NCI-H2227 (cell line): ENCODE measurements around the gene SNX10.
"Not testable (repeated sequence)": the region's sequence is repeated elsewhere in the genome, so short reads cannot be mapped to it uniquely, and the experiment has no call there.

Experiments
- DNase-seq: peaks from one replicate; lab custom pipeline; 2025; ENCODE audit not compliant: unreplicated experiment; lab: John Stamatoyannopoulos, UW

The SNX10 gene, protein sequence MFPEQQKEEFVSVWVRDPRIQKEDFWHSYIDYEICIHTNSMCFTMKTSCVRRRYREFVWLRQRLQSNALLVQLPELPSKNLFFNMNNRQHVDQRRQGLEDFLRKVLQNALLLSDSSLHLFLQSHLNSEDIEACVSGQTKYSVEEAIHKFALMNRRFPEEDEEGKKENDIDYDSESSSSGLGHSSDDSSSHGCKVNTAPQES

GRCh38 chr7:26291699-26292538 lies at the start of gene SNX10:
TSS of gene SNX10 (plus strand) at chr7:26291862. CDS start at chr7:26346443, 54,581 bp downstream.
- DNase-seq: peak; percentile 81

GRCh38 chr7:26245150-26245549 lies 46.5 kb upstream of the SNX10 start:
- DNase-seq: no peak

GRCh38 chr7:26250239-26250638 lies 41.4 kb upstream of the SNX10 start:
- DNase-seq: no peak

DNA sequence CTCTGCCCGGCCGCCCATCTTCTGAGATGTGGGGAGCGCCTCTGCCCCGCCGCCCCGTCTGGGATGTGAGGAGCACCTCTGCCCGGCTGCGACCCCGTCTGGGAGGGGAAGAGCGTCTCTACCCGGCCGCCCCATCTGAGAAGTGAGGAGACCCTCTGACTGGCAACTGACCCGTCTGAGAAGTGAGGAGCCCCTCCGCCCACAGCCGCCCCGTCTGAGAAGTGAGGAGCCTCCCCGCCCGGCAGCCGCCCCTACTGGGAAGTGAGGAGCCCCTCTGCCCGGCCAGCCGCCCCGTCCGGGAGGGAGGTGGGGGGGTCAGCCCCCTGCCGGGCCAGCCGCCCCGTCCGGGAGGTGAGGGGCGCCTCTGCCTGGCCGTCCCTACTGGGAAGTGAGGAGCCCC lies 29.8 kb upstream of the SNX10 start:
- DNase-seq: not testable (repeated sequence)

GRCh38 chr7:26265065-26265464 lies 26.6 kb upstream of the SNX10 start:
- DNase-seq: no peak

DNA sequence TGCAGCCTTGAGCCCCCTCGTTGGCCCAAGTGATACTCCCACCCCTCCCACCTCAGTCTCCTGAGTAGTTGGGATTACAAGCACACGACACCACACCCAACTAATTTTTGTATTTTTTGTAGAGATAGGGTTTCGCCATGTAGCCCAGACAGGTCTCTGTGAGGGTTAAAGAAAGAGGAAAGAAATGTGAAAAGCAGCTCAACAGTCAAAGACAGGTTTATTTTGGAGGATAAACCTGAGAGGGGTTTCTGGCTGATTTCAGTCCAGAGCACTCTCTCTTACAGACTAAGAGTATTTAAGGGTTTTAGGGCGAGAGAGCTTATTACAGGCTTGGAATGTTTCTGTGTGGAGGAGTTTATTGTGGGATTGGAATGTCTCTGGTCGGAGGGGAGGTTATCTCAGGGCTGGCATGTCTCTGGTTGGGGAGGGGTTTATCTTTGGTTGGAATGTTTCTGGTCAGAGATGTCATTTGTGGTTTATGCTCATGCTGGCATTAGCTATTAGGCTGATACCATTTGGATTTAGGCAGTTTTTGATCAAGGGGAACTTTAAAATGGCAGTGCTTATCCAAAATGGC lies 26.1 kb upstream of the SNX10 start:
- DNase-seq: no peak

DNA sequence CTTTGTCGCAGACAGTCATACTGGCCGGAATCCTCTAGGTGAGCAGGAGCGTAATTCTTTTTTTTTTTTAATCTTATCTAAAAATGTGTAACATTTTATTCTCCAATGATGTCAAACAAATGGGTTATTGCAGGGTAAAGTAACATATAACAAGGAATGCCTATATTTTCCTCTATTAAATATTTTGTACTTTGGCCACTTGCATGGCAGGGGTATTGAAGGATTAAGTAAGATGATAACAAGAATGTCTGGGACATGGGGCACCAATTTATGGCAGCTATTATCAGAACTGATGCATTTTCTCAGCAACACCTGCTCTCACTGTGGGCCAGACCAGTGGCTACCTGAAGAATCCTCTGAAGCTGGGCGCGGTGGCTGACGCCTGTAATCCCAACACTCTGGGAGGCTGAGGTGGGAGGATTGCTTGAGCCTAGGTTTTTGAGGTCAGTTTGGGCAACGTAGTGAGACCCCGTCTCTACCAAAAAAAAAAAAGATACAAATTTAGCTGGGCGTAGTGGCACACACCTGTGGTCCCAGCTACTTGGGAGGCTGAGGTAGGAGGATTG lies 24.0 kb upstream of the SNX10 start:
- no peak for DNase-seq

DNA sequence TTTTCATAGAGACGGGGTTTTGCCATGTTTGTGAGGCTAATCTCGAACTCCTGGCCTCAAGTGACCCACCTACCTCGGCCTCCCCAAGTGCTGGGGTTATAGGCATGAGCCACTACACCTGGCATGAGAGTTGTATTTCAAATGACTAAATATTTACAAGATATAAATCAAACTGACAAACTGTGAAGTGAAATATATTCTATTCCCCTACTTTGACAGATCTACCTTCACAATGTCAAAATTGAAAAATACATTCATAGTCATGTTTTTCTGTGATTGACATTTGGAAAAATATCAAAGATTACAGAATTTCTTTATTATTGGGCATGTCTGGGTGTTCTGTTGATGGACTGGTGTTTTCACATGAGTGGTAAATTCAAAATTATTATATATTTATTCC lies 16.4 kb upstream of the SNX10 start:
- no peak for DNase-seq

DNA sequence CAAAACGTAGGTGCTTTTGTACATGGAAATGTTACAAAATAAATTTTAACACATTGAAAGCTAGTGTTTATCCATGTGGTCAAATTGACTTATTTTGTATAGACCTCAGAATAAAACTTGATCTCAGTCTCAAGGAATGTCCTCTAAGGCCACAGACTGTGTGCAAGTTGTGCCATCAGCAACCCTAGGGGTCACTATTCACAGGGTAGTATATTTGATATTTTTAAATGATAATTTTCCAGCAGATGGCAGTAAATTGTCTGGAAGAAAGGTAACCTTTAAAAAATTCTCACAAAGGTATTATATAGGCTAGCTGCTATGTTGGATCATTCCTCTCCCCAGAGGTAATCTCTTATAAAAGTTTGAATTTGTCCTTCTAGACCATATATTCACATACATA lies 12.9 kb upstream of the SNX10 start:
- DNase-seq: no peak

GRCh38 chr7:26279405-26279804 lies 12.3 kb upstream of the SNX10 start:
- no peak for DNase-seq

DNA sequence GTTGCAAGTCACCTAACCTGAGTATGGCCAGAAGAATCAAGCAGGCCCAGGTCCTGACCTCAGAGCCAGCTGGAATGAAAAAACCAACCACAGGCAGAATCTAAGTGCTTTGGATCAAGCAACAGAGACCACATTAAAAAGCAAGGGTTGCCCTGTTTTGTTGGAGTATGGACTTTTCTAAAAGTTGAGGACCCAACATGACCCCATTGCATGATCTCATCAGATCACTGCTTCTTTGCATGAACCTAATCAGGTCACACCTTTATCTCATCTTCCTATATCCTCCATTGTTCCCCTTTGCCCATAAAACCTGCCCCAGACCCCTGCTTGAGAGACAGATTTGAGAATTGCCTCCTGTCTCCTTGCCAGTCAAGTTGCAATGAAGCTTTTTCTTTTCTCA lies 11.6 kb upstream of the SNX10 start:
- no peak for DNase-seq

- no peak for DNase-seq
Measured at GRCh38 chr7:26280723-26281122, 10.9 kb upstream of the SNX10 start.

- DNase-seq: no peak
Measured at GRCh38 chr7:26284477-26284876, 7.2 kb upstream of the SNX10 start.

DNA sequence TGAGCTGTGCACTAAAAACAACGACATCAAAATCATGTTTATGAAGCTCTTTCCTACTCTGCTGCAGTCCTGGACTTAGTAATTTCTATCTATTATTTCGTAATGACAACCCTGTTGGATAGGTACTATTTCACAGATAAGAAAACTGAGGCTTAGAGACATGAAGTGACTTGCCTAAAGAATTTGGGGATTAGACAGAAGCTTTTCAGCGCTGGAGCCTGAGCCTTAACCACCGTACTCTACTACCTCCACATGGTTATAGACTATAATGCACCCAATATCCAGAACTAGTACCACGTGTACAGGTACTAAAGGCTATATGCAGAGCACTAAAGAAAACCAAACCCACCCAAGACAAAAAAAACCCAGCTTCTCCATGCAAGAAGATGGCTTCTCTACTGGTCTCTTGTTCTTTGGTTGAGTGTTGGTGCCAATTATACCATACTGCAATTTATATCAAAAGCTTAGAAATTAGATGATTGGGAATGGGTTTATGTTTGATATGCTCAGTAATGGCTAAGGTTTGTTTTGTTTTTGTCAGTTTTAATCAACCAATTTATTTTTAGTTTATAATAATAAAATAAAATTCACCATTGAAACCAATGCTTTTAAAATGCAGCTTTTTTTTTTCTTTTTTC lies 6.5 kb upstream of the SNX10 start:
- DNase-seq: no peak

GRCh38 chr7:26286157-26286556 lies 5.5 kb upstream of the SNX10 start:
- DNase-seq: no peak

DNA sequence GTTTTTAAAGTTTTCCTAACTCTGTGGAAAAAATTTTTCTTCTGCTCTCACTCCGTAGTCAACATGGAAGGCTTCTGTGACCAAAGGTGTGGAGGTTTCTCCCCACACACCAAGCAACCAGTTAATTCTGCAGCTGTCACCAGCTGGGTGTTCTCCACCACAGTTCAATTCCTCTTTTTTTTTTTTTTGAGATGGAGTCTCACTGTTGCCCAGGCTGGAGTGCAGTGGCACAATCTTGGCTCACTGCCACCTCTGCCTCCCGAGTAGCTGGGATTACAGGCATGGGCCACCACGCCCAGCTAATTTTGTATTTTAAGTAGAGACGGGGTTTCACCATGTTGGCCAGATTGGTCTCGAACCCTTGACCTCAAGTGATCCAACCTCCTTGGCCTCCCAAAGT lies 3.5 kb upstream of the SNX10 start:
- not testable (repeated sequence) for DNase-seq

GRCh38 chr7:26291251-26291650 lies 411 bp upstream of the SNX10 start:
- DNase-seq: no peak

DNA sequence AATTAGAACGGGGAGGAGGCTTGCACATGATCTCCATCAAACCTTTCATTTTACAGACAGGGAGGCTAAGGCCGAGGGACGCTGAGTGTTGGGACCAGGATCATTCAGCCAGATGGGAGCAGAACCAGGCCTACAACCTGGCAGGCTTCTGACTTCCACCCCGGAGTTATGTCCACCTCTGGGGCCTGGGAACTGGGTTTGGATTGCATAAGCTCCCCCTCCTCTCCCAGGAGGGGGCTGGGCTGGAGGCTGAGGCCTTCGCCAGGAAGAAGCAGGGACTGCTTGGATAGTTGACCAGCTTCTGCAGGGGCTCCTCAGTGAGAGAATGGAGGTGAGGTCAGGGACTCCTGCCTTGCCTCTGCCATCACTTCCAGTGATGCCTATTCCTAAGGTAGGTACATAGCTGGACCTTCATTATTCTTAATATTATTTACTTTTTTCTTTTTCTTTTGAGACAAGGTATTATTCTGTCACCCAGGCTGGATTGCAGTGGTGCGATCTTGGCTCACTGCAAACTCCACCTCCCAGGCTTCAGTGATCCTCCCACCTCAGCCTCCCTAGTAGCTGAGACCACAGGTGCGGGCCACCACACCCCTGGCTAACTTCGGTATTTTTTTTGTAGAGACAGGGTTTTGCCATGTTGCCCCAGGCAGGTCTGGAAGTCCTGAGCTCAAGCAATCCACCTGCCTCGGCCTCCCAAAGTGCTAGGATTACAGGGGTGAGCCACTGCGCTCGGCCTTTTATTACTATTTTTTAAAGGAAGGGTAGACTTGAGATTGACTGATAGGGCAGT lies 1.3 kb downstream of the SNX10 start:
- DNase-seq: peak; percentile 38

GRCh38 chr7:26293569-26294308 lies 2.1 kb downstream of the SNX10 start:
- no peak for DNase-seq

- DNase-seq: no peak
Measured at GRCh38 chr7:26295015-26295414, 3.4 kb downstream of the SNX10 start.
